Medulla oblongata (tissue), 1 donor: ENCODE data around the gene MISP.
A peak's percentile ranks its signal among the peaks of the same experiment; 100 is the strongest.
"Not testable (repeated sequence)": the region's sequence is repeated elsewhere in the genome, so short reads cannot be mapped to it uniquely, and the experiment has no call there.

Source experiments
- DNase-seq: peaks from one replicate; pipeline ENCODE4 v3.0.0-alpha.2; 2015; ENCODE audit errors: extremely low spot score

Gene MISP

GRCh38 chr19:750640-751423, at the start of gene MISP:
Gene MISP, plus strand, starts transcription at chr19:751112. Its CDS starts 5,835 bp downstream, at chr19:756947.
- no peak for DNase-seq

GRCh38 chr19:702847-703246, 48.1 kb upstream of the MISP start:
- DNase-seq, result not testable (repeated sequence)

DNA sequence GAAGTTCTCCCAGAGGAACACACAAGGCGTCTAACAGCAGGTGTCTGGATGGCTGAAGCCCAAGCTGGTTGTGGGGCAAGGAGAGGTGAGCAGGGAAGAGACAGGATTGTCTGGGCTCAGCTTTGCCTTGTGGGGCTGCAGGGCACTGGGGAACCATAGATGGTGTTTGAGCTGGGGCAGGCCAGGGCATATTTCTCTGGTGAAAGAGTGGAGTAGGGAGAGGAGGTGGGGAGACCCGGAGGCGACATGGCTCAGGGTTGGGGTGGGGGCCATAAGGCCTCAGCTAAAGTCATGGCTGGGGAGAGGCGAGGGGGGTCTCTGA, 47.6 kb upstream of the MISP start:
- DNase-seq, result no peak

DNA sequence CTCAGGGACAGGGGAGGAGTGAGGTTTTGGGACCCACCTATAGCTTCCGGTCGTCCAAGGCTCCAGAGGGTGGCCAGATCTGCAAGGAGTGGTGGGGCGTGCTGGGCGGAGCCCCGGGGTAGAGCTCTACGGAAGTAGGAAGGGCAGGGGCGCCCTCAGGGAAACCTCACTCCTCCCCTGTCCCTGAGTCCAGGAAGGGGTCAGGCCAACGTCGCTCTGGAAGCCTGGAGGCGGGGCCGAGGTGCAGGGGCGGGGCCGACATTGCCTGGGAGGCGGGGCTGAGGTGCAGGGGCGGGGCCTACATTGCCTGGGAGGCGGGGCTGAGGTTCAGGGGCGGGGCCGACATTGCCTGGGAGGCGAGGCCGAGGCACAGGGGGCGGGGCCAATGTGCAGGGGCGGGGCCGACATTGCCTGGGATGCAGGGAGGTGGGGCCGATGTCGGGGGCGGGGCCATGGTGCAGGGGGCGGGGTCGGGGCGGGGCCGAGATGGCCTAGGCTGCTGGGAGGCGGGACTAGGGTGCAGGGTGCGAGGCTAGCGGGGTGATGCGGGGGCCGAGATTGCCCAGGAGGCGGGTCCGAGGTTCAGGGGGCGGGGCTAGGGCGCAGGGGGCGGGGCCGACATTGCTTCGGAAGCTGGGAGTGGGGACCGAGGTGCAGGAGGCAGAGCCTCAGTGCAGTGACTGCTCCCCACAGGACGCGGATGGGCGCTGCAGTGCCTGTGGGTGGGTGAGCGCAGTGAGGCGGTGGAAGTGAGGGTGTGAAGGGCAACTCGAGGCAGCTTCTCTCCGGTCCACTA, 47.1 kb upstream of the MISP start:
- DNase-seq, result no peak

DNA sequence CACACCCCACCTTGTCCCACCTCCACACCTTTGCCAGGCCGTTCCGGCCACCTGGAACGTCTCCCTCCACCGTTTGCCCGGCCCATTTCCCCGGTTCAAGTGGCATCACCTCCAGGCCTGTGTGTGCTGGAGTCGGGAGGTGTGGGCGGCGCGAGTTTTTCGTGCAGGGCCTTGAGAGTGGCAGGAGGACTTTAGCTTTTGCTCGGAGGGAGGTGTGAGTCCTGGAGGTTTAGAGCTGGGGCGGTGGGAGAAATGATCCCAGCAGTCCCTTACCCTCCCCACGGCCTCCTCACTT, 46.5 kb upstream of the MISP start:
- DNase-seq, result no peak

GRCh38 chr19:708154-709143, 42.5 kb upstream of the MISP start, which contains the start of gene PALM:
Gene PALM, plus strand, starts transcription at chr19:708935. Its CDS starts 212 bp downstream, at chr19:709147.
- no peak for DNase-seq

- no peak for DNase-seq
Observed at GRCh38 chr19:709196-709964, 41.5 kb upstream of the MISP start.

DNA sequence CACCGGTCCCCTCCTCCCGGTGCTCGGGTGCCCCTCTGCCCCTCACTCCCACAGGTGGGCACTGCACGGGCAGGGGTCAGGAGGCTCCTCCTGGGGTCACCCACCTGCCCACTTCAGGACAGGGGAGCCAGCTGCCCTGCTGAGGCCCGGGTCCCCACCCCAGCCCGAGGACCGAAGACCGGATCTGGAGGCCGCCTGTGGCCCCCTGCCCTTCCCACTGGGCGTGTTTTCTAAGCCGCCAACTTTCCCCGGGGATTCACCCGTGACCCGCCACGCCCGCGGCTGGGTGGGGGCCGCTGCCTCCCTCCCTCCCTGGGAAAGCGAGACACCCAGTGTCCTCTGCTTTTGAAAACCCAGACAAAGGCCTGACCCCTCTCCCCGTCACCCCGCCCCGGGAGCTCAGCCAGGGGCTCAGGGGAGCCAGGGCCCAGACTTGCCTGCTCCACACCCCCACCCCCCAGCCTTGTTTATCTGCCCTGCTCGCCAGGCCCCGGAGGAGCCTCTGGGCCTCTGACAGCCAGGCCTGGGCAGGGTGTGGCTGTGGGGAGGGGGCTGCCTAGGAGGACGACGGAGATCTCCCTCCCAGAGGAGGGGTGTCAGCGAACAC, 40.8 kb upstream of the MISP start:
- DNase-seq, result peak; percentile 50

DNA sequence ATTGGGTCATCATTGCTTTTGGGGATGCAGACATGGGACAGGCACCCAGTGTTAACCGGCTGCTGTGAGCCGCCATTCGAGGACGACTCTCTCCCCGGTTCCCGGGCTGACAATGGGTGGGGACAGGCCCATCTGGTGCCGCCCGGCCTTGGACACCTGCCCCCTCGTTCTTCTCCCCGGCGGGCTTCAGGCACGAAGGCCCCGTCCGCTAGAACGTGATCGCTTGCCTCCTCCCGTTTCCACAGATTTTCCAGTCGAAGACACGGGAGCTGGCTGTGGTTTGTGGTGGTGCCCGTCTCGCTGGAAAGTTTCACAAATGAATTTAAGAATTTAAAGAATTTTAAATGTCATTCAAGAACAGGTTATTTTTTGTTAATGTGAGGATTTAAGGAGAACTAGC, 40.1 kb upstream of the MISP start:
- DNase-seq, result no peak

DNA sequence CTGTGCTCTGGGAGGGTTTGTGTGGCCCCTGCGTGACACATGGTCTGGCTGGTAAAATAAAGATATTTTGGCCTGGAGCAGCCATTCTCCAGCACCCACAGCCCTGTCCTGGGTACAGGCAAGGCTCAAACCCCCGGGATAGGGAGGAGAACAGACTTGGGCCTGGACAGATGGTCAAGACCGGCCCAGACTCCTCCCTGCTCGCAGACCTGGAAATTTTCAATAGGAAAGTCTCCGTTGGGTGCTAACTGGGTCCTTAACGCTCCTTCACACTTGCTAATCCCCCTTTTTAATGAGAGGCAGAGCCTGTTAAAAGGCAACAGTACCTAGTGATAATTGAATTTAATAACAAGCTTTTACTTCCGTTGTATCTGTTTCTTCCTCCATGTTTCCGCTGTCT, 39.7 kb upstream of the MISP start:
- DNase-seq, result no peak

DNA sequence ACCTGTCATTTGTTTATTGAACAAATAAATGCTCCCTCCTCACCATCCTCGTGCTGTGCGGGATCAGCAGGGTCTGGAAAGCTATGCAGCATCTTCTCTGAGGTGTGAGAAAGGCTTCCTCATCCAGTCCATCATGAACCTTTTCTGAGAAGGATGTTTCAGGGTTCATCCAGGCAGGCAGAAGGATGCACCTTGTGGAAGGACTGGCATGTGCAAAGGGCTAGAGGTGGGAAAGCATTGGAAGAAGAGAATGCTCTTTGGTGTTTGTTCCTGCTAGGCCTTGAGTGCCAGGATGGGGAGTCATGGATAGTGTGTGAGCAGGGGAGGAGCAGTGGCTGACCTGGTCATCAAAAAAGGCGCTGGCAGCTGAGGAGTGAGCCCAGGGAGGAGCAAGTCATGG, 35.6 kb upstream of the MISP start:
- no peak for DNase-seq

DNA sequence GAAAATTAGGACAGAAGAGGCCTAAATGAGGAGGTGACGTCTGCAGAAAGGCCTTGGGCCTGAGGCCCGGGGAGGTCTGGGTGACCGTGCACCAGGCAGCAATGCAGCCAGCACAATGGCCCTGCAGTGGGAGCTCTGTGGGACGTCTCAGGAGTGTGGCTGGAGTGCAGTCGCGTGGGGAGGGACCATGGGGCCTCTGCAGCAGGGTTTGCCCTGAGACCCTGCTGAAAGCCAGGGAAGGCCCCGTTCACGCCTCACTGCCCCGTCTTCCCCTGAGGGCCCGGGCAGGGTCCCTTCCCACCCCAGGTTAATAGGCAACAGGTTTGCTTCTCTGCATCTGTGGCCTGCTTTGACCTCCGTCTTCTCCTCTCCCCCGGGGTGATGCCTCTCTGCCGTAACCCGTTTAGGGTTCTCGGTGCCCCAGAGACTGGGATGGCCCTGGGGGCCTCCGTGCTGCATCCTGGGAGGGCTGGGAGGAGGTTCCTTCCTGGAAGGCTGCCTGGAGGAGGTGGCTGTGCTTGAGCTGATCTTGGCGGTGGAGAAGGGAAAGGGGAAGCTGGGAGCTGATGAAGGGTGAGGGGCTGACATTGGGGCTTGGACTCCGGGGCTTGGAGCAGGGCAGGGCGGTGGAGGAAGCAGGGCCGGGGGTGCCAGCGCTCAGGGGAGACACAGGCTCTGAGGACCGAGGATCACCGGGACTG, 32.5 kb upstream of the MISP start:
- peak; percentile 63 for DNase-seq

DNA sequence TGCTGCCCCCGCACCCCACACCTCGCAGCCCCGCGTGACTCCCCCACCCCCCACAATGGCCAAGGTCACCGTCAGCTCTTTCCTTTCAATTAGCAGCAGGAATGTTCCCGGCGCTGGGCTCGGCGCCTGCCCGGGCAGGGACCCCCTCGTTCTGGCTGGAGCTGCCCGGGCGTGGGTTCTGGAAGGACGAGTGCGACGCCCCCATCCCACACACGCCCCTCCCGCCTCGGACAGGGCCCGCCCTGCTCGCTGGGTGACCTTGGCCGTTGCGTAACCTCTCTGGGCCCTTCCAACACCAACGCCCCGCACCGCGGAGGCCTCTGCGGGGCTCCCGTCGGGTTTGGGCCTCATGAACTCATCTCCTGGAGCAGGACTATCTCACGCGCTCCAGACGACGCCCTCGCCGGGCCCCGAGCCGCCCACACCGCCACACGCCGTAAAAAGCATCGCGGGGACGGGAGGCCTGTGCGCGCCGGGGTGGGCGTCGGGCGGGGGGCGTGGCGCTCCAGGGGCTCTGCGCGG, 31.9 kb upstream of the MISP start:
- peak; percentile 64 for DNase-seq

DNA sequence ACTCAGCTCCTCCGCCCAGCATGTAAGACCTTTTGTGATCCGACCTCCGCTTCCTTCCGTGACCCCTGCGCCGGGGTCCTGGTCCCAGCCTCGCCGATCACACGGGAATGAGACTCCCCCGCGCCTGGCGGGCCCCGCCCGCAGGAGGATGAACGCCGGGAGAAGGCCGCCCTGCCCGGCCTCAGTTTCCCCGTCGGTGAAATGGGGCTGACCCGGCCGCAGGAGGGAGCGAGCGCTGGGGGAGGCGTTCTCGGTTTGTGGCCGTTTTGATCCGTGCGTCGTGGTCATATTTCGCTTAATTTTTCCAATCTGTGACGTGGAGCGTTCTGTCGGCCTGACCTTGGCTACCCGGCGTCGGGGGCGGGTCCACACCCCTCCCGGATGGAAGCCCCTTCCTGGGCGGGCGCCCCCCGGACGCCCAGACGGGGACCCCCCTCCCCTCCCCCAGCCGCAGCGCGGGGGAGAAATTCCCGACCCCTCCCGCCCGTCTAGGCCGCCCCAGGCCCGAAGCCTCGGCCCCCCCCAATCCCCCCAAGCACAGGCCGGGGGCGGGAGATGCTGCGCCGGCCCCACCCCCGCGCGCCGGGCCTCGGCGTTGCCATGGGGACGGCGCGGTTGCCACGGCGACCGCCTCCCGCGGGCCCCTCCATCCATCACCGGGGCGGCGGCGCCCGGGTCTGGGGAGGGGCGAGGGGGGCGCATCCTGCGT, 31.1 kb upstream of the MISP start:
- DNase-seq, result peak; percentile 64

DNA sequence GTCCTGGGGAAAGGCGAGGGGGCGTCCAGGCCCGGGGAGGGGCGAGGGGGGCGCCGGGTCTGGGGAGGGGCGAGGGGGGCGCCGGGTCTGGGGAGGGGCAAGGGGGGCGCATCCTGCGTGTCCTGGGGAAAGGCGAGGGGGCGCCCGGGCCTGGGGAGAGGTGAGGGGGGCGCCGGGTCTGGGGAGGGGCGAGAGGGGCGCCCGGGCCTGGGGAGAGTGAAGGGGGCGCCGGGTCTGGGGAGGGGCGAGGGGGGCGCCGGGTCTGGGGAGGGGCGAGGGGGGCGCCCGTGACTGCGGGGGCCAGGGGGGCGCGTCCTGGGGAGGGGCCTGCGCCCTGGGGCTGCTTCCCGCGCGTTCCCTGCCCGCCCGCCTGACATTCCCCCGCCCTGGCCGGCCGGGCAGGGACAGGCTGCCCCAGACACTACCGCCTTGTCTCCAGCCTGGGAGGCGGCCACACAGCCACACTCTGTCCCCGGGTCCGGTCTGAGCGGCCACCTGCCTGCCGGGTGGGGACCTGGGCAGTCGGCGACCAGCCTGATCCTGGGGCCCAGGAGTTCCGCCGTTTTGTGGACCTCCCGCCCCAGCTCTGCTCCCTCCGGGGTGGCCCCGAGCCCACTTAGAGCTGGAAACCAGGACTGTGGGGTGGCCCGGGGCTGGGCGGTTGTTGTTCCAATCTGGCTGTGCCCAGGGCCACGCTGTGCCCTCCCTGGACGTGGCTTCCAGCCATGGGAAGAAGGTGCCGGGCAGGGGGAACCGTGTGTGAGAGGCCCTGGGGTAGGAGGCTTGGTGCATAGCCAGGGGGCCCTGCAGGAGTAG, 30.4 kb upstream of the MISP start:
- peak; percentile 87 for DNase-seq

- no peak for DNase-seq
Observed at GRCh38 chr19:722553-723101, 28.3 kb upstream of the MISP start.

DNA sequence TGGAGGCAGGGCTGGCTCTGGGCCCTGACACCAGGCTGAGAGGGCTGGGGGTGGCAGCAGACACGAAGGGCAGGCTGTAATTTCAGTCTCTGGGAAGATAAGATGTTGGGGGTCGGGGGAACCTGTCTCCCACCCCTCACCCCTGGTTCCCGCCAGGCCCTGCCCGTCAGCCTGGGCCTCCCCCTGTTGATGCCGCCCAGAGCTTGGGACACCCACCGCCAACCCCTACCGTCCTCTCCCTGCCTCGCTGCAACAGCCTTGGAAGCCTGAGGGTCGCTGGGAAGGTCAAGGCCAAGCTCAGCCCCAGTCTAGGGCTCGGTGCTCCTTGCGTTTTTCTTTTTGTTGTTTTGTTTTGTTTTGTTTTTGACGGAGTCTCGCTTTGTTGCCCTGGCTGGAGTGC, 27.7 kb upstream of the MISP start:
- no peak for DNase-seq

- DNase-seq, result no peak
Observed at GRCh38 chr19:723714-724113, 27.2 kb upstream of the MISP start.
